ENCODE data around the gene CST7. TPM values are rescaled to one million over a fixed set of nuclear protein-coding genes. Genes with fewer than 3 reads are reported as not detected.

Gene CST7
- total and polyA plus RNA-seq, 2 donors from 2014 or later = 1.4 to 3.7 TPM

- no peaks in the 10 kb centered on the region for H3K4me1 ChIP-seq (ENCODE audit: control insufficient read depth in 2 of 3, insufficient read depth in 2 of 3, low read depth in 1 of 3, low read length in 3 of 3)
- no peak overlapping the region for H3K27ac ChIP-seq (ENCODE audit: low read depth in 2 of 2, low read length in 2 of 2)
- intact Hi-C loops (cut with DNase I) = no loop called here
- no peak overlapping the region for H3K4me3 ChIP-seq (ENCODE audit: low read length in 3 of 3)
- peaks cover 0 to 7% (median 0%) of the 10 kb centered on the region in 3 donors for H3K9me3 ChIP-seq (ENCODE audit: control insufficient read depth in 2 of 3, insufficient read depth in 1 of 3, low read length in 3 of 3)
- no peaks in the 10 kb centered on the region for H3K27me3 ChIP-seq (ENCODE audit: control insufficient read depth, insufficient read depth, low read length)
- peak in 1 of 5 donors; percentile 3 for DNase-seq
- no peak for TF ChIP-seq CTCF (IDR thresholded peaks at IDR 0.05; ENCODE audit: borderline replicate concordance, extremely low read depth, insufficient read depth)
- peaks cover 0 to 56% (median 26%) of the 10 kb centered on the region in 3 donors for H3K36me3 ChIP-seq (ENCODE audit: control insufficient read depth in 2 of 3, insufficient read depth in 3 of 3, low read length in 3 of 3)
- H3K9ac ChIP-seq (ENCODE audit: low read length in 3 of 3) = no peak overlapping the region
- FAIRE-seq = no peak
These were observed 23.3 kb downstream of the CST7 start for GRCh38 chr20:24972341-24972740.

- TF ChIP-seq CTCF (IDR thresholded peaks at IDR 0.05; ENCODE audit: borderline replicate concordance, extremely low read depth, insufficient read depth) = no peak
- H3K9ac ChIP-seq (ENCODE audit: low read length in 3 of 3) = no peak overlapping the region
- peaks cover 0 to 7% (median 0%) of the 10 kb centered on the region in 3 donors for H3K9me3 ChIP-seq (ENCODE audit: control insufficient read depth in 2 of 3, insufficient read depth in 1 of 3, low read length in 3 of 3)
- H3K27me3 ChIP-seq (ENCODE audit: control insufficient read depth, insufficient read depth, low read length) = no peaks in the 10 kb centered on the region
- DNase-seq (no peak), FAIRE-seq (no peak)
- H3K36me3 ChIP-seq (ENCODE audit: control insufficient read depth in 2 of 3, insufficient read depth in 3 of 3, low read length in 3 of 3) = peaks cover 0 to 28% (median 21%) of the 10 kb centered on the region in 3 donors
- intact Hi-C loops (cut with DNase I) = no loop called here
- H3K27ac ChIP-seq (ENCODE audit: low read depth in 2 of 2, low read length in 2 of 2) = no peak overlapping the region
- no peaks in the 10 kb centered on the region for H3K4me1 ChIP-seq (ENCODE audit: control insufficient read depth in 2 of 3, insufficient read depth in 2 of 3, low read depth in 1 of 3, low read length in 3 of 3)
- no peak overlapping the region for H3K4me3 ChIP-seq (ENCODE audit: low read length in 3 of 3)
These were observed 28.3 kb downstream of the CST7 start for GRCh38 chr20:24977336-24977735.

- intact Hi-C loops (cut with DNase I) = no loop called here
- H3K4me1 ChIP-seq (ENCODE audit: control insufficient read depth in 2 of 3, insufficient read depth in 2 of 3, low read depth in 1 of 3, low read length in 3 of 3) = no peaks in the 10 kb centered on the region
- no peak for FAIRE-seq
- DNase-seq = no peak
- no peaks in the 10 kb centered on the region for H3K27me3 ChIP-seq (ENCODE audit: control insufficient read depth, insufficient read depth, low read length)
- no peak overlapping the region for H3K4me3 ChIP-seq (ENCODE audit: low read length in 3 of 3)
- H3K27ac ChIP-seq (ENCODE audit: low read depth in 2 of 2, low read length in 2 of 2) = no peak overlapping the region
- H3K9ac ChIP-seq (ENCODE audit: low read length in 3 of 3) = no peak overlapping the region
- H3K9me3 ChIP-seq (ENCODE audit: control insufficient read depth in 2 of 3, insufficient read depth in 1 of 3, low read length in 3 of 3) = peaks cover 0 to 7% (median 0%) of the 10 kb centered on the region in 3 donors
- TF ChIP-seq CTCF (IDR thresholded peaks at IDR 0.05; ENCODE audit: borderline replicate concordance, extremely low read depth, insufficient read depth) = no peak
- H3K36me3 ChIP-seq (ENCODE audit: control insufficient read depth in 2 of 3, insufficient read depth in 3 of 3, low read length in 3 of 3) = peaks cover 0 to 23% (median 17%) of the 10 kb centered on the region in 3 donors
These were observed 28.7 kb downstream of the CST7 start for GRCh38 chr20:24977797-24978196.

GRCh38 chr20:24978513-24978912, 29.4 kb downstream of the CST7 start:
- Histone ChIP-seq H3K27me3 (ENCODE audit: control insufficient read depth, insufficient read depth, low read length) (no peaks in the 10 kb centered on the region), H3K4me1 (ENCODE audit: control insufficient read depth in 2 of 3, insufficient read depth in 2 of 3, low read depth in 1 of 3, low read length in 3 of 3) (no peaks in the 10 kb centered on the region), H3K4me3 (ENCODE audit: low read length in 3 of 3) (no peak overlapping the region), H3K27ac (ENCODE audit: low read depth in 2 of 2, low read length in 2 of 2) (no peak overlapping the region), H3K36me3 (ENCODE audit: control insufficient read depth in 2 of 3, insufficient read depth in 3 of 3, low read length in 3 of 3) (peaks cover 0 to 16% (median 14%) of the 10 kb centered on the region in 3 donors), H3K9ac (ENCODE audit: low read length in 3 of 3) (no peak overlapping the region), H3K9me3 (ENCODE audit: control insufficient read depth in 2 of 3, insufficient read depth in 1 of 3, low read length in 3 of 3) (peaks cover 0 to 7% (median 0%) of the 10 kb centered on the region in 3 donors)
- no peak for TF ChIP-seq CTCF (IDR thresholded peaks at IDR 0.05; ENCODE audit: borderline replicate concordance, extremely low read depth, insufficient read depth)
- FAIRE-seq (no peak), DNase-seq (no peak)
- intact Hi-C loops (cut with DNase I) = no loop called here
